GM23248 (cell line): ENCODE results near the gene CYREN.

Source experiments
- EZH2 ChIP-seq: fragments of 200-600 bp; sonication (generic); IDR thresholded peaks from 2 replicates; pipeline ENCODE4 v1.6.1; 2018; ENCODE audit warnings: antibody characterized with exemption, mild to moderate bottlenecking; ENCODE audit not compliant: insufficient read depth, poor library complexity, severe bottlenecking
- EZH2phosphoT487 ChIP-seq: fragments of 200-600 bp; sonication (generic); IDR thresholded peaks from 2 replicates; pipeline ENCODE4 v1.6.1; 2018; ENCODE audit warnings: antibody characterized with exemption, moderate library complexity, mild to moderate bottlenecking, low read depth; ENCODE audit not compliant: insufficient read depth

DNA sequence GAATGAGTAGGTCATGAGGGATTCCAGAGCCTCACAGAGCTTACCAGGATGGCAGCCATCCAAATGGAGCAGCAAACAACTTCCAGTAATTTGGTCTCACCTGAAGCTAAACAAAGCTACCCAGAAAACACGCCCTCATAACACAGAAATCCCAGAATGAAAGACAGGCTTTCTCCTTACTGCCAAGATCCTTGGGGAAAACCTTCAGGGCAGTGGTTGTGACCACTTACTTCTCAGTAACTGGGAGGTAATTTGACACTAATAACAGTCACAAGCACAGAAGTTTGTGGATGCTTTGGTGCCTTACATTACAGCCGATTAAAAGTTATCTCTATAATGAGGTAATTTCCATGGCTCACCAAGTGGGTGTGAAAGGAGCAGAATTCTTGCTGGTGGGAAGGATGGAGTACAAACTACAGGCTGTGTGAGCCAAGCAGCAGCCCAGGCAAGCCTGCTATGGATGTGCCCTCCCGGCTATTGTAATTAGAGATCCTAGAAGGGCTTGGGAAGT, 30.4 kb upstream of the CYREN start:
- TF ChIP-seq EZH2phosphoT487 (no peak), EZH2 (no peak)
